HG02943 (cell line): ENCODE measurements around the gene RCBTB2.
"Not testable (repeated sequence)": the region's sequence is repeated elsewhere in the genome, so short reads cannot be mapped to it uniquely, and the experiment has no call there.

ENCODE experiments used
- ATAC-seq: cut with Tn5 transposase; IDR thresholded peaks from one replicate; pipeline ENCODE4 v1.9.1; 2021; ENCODE audit warnings: mild to moderate bottlenecking, low read depth, moderate library complexity; ENCODE audit not compliant: unreplicated experiment

The RCBTB2 gene

DNA sequence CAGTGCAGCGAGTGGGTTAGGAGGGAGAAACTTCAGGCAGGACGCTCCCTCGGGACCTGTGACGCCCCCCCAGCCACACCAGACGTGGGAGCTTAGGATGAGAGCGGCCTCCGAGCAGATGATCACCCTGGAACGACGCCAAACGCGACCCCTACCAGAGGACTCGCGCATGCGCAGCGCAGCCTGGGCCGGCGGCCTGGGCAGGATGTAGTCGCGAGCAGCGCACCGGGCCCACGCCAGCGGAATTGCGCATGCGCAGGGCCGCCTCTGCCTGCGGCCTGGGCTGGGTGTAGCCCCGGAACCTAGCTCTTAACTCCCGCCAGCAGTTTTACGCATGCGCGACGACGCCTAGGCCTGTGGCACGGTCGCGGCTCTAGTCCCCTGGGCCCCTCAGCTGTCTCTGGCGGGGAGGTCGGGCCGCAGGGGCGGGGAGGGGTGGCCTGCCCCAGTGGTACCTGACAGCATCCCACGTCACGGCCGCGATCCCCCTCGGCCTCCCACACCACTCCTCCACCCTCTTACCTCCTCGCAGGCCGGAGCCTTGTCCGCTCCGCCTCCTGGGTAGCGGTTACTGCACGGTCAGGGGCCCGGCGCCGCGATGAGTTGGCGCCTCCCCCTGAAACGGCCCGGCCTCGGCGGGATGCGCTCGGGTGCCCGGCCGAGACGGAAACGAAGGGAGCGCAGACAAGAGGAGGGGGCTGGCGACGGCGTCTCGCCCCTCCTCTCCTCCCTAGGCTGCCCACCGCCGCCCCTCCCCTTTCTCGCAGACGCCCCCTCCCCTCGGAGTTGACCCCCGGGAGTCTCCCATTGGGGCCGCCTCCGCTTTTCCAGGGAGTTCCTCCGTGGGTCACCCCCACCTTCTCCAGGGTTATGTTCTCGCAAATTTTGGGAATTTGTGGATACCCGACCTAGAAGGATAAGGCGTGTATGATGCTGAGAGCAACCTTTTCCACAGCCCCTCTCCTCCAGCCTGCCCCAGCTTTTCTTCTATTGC lies at the start of gene RCBTB2:
Gene RCBTB2 (minus strand): TSS at position 575 of the 994 bp plus-strand sequence. CDS start 11,141 bp downstream, outside the sequence.
- ATAC-seq: peak; percentile 81

DNA sequence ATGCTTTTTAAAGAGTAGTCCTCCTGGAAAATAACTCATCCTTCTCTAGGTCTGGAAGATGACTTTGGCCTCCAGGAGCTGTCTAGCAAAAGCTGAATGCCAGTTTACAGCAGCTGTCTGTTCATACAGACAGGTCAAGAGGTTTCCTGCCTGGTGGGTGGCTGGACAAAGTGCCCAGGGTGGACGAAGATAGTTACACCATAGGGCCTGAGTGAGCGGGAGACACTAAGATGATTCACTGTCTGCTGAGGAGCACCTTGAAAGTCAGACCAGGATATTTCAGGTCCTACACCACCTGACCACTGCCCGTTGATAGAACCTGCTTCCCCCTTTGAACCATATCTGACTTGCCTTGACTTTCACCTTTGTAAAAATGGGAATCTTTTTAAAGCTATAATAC lies 49.2 kb upstream of the RCBTB2 start:
- ATAC-seq: no peak

DNA sequence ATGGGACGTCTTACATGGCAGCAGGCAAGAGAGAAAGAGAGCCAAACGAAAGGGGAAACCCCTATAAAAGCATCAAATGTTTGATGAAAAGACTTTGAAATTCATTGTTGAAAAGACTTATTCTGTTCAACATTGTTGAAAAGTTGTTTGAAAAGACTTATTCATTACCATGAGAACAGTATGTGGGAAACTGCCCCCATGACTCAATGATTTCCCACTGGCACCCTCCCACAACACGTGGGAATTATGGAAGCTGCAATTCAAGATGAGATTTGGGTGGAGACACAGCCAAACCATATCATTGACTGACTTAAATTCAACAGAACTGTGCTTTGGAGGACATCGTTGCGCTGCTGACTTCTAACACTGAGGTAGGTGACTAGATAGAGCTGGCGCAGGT lies 48.0 kb upstream of the RCBTB2 start:
- ATAC-seq: no peak

DNA sequence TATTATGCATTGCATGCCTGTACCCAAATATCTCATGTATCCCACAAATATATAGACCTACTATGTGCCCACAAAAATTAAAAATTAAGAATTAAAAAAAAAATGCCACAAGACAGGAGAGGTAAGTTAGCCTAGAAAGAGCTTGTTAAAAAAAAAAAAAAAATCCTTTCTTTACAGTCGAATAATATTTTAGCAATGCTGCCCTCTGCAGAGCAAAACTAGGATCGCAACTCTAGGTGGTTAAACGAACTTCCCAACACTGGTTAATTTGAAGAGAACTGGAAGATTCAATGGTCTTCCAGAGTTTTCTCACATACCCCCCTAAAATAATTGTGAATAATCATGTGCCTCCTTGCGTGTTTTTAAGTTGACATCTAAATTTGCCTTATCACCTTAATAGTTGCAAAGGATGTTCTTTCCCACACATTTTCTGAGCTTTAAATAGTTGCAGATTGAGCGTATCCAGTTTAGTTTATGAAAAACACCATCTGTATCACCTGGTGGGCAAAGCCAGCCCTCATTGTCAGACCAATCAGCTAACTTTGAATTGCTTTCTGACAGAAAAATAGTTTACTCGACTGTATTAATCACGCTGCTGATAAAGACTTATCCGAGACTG lies 47.4 kb upstream of the RCBTB2 start:
- ATAC-seq: no peak

DNA sequence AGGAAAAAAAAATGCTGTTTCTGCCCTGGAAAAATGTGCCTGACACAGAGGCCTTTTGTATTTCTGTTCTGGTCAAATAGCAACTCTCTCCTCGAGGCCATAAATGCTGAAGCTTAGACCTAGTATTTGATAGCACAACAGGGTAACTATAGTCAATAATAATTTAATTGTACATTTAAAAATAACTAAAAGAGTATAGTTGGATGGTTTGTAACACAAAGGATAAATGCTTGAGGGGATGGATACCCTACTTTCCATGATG lies 47.0 kb upstream of the RCBTB2 start:
- not testable (repeated sequence) for ATAC-seq

DNA sequence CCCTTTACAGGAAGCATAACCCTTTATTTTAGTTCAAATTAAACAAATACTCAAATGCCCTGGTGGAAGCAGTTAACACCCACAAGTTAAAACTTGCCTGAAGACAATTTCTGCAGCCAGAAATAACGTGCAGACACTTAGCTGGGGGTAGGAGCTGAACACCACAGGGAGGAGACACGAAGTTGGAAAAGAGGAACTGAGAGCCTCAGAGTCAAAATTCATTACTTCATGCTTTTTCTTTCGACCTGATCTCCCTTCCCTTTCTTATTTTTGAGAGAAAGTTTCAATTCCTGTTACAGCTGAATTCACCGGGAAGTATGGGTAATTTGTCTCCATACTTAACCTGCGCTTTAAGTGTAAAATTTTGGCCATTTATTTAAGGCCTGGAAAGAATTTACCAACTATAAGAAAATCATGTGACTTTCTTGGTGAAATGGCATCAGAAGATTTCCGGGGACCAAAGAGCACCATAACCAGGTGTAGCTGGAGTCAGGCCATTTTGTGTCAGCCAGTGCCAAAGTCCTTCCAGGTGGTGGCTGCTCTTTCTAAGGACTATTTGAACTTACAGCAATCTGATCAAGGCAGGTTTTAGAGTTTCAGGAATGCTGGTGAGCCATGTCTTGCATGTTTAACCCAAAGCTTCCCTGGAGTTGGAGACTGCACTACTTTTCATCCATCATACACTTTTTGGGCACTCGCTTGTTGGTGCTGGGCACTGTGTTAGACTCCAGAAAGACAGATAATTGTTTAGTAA lies 46.5 kb upstream of the RCBTB2 start:
- ATAC-seq: peak; percentile 78

DNA sequence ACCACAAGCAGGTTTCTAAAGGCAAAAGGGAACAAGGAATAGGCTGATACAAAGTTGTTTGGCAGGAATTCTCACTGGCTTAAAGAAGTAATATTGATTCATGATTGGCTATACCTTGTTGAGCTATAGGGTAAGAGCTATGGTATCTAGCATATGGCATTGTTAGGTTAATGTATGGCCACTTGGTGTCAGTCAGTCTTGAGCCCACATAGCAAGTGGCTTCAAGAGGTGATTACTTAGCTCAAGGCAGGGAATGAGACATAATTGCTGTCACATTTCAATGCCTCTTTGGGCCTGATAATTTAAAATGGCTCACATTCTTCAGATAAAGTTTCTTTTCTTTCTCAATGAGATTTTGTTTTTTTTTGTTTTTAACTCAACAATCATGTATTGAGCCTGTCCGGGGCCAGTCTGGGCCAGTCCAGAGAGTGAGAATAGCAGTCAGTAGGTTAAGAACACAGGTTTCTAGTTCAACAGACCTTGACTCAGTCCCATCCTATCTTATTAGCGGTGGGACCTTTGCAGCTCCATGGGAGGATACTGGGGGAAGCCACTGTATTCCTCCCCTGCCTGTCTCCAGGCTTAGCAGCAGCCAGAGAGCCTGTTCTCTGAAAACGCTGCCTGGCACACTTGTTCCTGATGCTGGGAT lies 45.8 kb upstream of the RCBTB2 start:
- ATAC-seq: peak; percentile 42

DNA sequence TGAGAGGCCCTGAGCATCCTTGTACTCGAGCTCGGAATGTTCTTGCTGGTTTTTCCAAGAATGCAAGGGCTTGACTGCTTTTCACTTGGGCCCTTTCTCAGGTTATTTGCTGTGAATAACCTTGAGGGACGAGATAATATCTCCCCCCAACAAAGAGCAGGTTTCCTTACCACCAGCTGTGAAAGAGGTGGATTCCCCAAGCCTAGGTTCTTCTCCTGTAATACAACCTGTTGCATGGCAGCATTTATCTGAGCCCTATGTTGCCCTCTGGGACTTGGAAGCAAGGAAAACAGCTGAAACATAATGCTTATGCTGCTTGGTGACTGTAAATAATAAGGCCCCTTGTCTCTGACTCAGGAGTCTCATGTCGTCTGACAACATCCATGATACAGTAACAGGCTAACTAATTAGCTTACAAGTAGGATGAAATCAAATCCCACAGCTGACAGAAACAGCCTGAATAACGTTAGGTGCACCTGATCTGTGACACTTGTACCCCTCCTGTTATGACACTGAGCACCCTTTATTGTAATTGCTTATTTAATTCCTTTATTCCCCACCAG lies 43.6 kb upstream of the RCBTB2 start:
- no peak for ATAC-seq

DNA sequence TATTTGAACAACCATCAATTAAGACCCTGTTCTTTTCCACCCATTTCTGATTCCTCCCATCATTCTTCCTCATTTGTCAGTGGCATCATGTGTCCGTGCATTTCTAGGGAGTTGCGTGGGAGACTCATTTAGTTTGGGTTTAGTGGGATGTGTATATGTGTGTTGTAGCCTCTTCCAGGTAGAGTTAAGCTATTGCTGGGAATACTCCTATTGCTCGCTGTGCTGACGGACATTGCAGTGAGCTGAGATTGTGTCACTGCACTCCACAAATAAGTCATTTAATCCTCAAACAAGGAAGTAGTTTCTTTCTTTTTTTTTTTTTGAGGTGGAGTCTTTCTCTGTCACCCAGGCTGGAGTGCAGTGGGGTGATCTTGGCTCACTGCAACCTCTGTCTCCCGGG lies 42.2 kb upstream of the RCBTB2 start:
- ATAC-seq: no peak

DNA sequence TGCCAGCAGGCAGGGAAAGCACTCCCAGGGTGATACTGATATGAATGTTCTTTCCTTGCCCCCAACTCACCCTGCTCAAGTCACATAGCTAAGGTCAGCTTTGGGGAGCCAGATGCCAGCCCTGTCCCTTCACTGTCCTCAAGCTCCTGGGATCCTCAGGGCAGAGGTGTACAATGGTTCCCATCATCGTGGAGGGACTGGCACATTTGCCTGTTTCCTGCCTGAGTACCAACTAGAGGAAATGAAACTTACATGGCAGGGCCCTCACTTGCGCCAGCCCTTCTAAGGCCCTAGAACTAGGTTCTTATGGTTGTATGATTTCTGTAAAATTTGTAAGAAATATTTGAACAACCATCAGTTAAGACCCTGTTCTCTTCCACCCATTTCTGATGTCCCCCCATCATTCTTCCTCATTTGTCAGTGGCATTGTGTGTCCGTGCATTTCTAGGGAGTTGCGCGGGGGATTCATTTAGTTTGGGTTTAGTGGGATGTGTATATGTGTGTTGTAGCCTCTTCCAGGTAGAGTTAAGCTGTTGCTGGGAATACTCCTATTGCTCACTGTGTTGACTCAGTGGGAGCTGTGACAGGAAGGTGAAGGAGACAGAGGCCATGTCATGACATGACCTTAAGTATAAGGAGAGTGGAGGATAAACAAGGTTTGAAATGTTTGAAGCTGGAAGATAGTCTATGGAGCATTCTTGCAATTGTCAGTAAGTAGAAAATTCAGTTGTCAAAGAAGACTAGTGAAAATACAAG lies 41.3 kb upstream of the RCBTB2 start:
- ATAC-seq: no peak

DNA sequence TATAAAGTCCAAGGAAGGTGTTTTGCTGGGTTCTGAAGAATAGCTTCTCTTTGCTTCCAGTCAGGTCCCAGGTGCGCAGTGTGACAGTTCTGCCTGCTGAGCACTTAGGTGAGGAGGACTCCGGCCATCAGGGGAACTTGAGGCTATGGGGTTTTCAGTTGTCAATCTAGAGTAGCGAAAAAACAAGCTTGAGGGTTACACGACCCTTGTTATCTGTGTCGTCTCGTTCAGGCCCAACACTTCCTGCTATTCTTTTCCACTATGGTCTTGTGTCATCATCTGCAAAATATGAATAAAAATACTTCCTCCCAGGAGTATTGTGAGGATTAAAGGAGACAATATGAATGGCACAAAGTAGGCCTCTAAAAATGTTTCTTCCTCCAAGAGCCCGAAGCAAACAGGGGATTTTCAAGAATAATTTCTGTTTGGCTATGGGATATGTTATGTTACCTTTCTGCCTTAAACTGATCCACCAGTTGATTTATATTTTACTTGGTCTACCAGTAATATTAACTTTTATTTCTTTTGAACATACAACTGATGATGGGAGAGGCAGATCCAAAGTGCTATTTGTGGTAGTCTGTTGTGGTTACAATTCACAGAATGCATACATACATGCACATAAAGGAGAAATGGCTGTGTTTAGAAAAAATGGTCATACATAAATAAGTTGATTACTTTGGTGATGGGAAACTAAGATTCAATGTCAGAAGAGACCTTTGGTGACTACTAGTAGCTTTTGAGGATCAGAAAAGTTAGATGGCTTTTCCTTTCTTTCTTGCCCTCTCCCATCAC lies 40.5 kb upstream of the RCBTB2 start:
- no peak for ATAC-seq

DNA sequence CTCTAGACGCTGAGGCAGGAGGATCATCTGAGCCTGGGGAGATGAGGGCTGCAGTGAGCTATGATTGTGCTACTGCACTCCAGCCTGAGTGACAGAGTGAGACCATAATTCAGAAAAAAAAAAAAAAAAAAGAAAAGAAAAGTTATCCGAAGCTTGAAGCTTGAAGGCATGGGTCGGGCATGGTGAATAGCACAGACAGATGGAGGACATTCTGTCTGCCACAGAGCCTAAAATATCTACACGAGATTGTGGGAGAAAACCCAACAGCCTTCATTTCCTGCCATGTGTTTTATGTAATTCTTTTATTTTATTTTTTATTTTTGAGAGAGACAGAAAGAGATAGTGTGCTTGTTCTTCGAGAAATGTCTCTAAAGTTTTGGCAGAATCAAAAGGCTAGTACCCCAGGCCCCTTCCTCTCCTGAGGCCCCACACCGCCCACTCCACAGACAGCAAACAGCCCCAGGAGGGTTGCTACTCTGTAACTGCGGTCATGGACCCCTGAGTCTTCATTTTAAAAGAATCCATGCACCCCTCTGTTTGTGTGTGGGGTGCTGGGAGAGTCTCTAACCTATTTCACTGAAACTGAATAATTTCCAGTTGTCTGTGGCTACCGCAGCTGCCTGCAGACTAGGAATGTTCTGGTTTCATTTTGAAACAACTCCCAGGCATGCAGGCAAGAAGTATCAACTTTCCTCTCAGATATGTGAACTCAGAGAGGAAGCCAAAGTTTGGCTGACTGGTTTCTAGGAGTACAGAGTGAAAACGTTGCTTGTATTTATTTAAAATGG lies 38.4 kb upstream of the RCBTB2 start:
- no peak for ATAC-seq

DNA sequence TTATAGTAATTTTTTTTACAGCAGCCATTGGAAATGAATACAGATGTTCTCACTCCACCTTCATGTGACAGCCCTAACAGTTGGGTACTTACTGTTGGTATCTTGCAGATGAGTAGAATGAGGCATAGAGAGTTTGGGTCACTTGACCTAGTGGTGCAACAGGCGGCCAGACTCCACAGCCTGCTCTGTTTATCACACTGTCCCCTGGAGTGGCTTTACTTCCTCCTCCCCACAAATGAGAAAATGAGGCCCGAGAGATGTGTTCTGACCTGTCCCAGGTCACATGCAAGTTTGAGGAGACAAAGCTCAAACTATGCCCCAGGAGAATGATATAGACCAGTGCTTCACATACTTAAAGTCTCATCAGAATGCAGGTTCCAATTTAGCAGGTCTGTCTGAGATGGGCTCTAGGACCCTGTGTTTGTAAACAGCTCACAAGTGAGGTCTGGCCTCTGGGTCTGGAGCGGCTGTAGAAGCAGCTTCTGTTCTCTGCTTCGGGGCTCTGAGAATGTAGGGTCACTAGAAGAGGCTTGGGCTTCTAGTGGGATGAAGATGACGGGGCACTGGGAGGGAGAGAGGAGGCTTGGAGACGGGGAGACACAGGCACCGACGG lies 37.4 kb upstream of the RCBTB2 start:
- no peak for ATAC-seq

DNA sequence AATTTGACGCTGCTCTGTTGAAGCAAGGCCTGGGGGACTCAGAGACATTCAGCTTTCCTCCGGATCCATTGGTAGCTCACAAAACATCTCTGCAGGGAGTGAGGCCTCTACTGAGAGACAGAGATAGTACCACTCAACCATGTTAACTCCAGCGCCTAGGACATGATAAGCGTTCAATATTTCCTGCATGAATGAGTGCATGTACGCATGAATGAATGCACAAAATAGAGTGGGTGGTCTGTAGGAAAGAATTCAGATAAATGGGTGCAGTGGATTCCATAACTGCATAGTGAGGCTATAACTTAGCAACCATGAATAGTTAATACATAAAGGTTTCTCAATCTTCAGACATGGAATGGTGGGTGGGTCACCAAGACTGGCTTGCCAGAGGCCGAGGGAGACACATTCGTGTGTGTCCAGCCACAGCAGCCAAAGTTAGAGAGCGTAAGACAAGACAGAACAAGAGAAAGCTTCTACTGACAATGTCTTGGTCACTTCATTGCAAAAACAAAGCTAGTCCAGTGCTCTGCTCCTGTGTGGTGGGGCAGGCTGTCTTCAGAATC lies 36.3 kb upstream of the RCBTB2 start:
- no peak for ATAC-seq

DNA sequence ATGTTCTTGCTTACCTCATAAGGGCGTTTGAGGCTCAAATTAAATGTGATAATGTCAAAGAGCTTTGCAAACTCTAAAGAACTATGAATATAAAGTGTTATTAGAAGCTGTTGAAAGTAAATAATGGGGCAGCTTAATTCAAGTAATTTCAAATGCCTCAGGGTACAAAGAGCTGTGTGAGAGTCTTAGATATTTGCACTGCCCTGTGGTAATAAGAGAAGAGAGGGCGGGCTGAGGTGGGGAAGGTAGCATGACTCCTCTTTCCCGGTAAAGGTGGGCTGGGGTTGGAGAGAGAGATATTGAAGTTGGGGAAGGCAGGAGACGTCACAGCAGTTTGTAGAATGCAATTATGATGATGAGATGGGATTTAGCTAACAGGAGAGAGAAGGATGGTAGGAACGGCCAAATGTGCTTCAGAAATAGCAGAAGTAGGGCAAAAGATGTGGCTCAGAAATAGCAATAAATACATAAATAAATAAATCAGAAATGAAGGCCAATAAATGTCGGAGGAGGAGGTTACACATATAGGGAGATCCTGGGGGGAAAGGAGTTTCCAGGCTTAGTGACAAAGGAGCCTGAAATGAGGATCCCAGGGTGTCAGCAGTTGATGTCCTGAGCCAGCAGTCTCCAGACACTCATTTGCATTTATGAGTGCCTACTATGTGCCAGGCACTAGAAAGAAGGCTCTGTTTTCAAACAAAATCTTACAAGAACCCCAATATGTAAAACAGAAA lies 35.7 kb upstream of the RCBTB2 start:
- no peak for ATAC-seq

DNA sequence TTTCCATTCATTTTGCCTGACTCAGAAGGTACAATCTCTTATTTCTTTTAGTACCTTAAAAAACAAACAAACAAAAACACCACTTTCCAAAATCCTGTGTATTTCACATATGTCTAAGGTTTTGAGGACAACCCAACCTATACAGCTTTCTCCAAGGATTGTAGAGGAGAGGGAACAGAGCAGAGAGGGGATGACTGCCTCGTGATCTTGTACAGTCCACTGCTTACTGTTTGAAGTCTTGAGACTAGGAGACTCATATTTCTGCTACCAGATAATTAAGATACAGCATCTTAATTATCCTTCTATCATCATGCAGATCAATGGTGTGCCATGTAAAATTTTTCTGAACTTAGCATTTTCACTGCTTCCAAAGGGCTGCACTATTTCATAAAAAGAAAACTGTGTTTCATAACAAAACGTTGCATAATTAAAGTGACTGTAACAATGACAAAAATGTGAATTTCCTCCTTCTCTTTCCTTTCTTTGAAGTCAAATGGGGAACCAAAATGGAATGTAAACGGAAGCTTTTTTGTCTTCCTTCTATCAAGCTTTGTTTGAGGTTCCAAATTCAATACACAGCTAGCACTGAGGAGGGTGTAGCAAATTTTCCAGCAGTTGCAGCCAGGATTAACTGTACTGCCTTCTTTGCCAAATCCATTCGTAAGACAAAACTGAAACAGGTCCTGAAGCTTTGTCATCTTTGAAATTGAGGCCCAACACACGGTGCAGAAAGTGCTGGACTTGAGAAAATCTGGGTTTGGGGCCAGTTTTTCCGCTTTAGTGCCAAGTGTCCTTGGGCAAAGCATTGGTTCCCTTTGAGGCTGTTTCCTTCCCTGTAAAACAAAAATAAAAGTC lies 34.9 kb upstream of the RCBTB2 start:
- ATAC-seq: no peak
